ENCODE results near the gene BLNK.

DNA sequence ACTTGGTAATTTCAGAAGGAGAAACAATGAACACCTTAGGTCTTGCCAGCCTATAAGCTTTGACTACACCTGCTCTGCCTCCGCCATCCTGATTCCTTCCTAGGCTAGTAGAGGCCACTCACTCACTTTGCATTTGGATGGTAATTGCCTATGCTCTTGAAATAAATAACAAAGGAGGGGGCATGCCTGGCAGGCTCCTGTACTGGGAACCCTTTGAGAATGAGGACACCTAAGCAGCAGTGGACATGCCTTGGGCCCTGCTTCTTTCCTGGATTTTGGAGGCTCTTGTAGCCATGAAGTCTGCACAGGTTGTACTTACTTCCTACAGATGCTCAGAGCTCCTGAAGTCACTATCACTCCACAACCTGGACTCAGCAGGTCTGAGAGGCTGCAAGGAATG lies 65.8 kb downstream of the BLNK start:
- no peak for TF ChIP-seq EZH2phosphoT487 (IDR thresholded peaks at IDR 0.05; ENCODE audit: insufficient read depth, low read depth)
- no peak for TF ChIP-seq EZH2 (IDR thresholded peaks at IDR 0.05; ENCODE audit: insufficient read depth, poor library complexity, severe bottlenecking)

Data from GM23248 (cell line).